Sigmoid colon (tissue), 4 donors: Measurements from ENCODE around the gene TMEM115.

Experiments
- CTCF ChIP-seq, 4 experiments: fragments of 450-650 bp in 3 of 4; fragments of 200-600 bp in 1 of 4; IDR thresholded peaks; one replicate each; pipeline ENCODE4 v1.5.1; 2016 to 2019; ENCODE audit warnings: antibody characterized with exemption in 4 of 4, mild to moderate bottlenecking in 3 of 4, moderate library complexity in 2 of 4
- EP300 ChIP-seq, 4 donors: sonication (generic); formaldehyde crosslinking; IDR thresholded peaks; one replicate each; pipeline ENCODE4 v1.6.1; 2017; ENCODE audit warnings: antibody characterized with exemption in 4 of 4
- POLR2A ChIP-seq, 2 donors: fragments of 450-650 bp; IDR thresholded peaks; one replicate each; pipeline ENCODE4 v1.6.1; 2016; ENCODE audit warnings: antibody characterized with exemption in 2 of 2, mild to moderate bottlenecking in 2 of 2, moderate library complexity in 2 of 2
- POLR2AphosphoS5 ChIP-seq, 4 donors: sonication (generic); formaldehyde crosslinking; IDR thresholded peaks; one replicate each; pipeline ENCODE4 v1.6.1; 2017; ENCODE audit warnings: antibody characterized with exemption in 4 of 4

GRCh38 chr3:50371133-50371685 lies 11.9 kb upstream of the TMEM115 start:
- TF ChIP-seq CTCF (IDR thresholded peaks at IDR 0.05) (no peak), EP300 (IDR thresholded peaks at IDR 0.05) (no peak), POLR2AphosphoS5 (IDR thresholded peaks at IDR 0.05) (no peak), POLR2A (IDR thresholded peaks at IDR 0.05) (no peak)
